ENCODE measurements around the gene GSDME. TPM values are rescaled to one million over a fixed set of nuclear protein-coding genes. Genes with fewer than 3 reads are reported as not detected.
A peak's percentile ranks its signal among the peaks of the same experiment; 100 is the strongest.
"Not testable (repeated sequence)": the region's sequence is repeated elsewhere in the genome, so short reads cannot be mapped to it uniquely, and the experiment has no call there.

GSDME gene
- total and polyA plus RNA-seq, 2 experiments from 2014 or later, result 35.1 to 48.1 TPM

GRCh38 chr7:24740871-24741270 lies 16.4 kb downstream of the GSDME start:
- no peak overlapping the region for H2AFZ ChIP-seq
- H3K9me3 ChIP-seq (ENCODE audit: low read depth), result no peaks in the 10 kb centered on the region
- no peaks in the 10 kb centered on the region for H3K27me3 ChIP-seq
- H3K79me2 ChIP-seq, result peaks cover 3% of the 10 kb centered on the region
- peaks cover 19% of the 10 kb centered on the region for H3K4me1 ChIP-seq (ENCODE audit: insufficient read depth)
- WGBS (ENCODE audit: low lambda C conversion rate, missing lambda C conversion rate), result 97% methylated on average over 9 of the region's 9 CpGs
- H4K20me1 ChIP-seq (ENCODE audit: insufficient read depth, poor library complexity, severe bottlenecking), result no peaks in the 10 kb centered on the region
- peak overlapping the region; percentile 97 for H3K27ac ChIP-seq
- H3K4me3 ChIP-seq, result no peak overlapping the region
- TF ChIP-seq EZH2 (IDR thresholded peaks at IDR 0.05; ENCODE audit: borderline replicate concordance), result no peak
- TF ChIP-seq EZH2phosphoT487 (IDR thresholded peaks at IDR 0.05; ENCODE audit: low read depth, severe bottlenecking, unreplicated experiment), result no peak
- TF ChIP-seq CTCF (IDR thresholded peaks at IDR 0.05; ENCODE audit: poor library complexity), result no peak
- no peaks in the 10 kb centered on the region for H3K36me3 ChIP-seq (replicated peaks; ENCODE audit: insufficient read depth, low read depth)
- no peak overlapping the region for H3K4me2 ChIP-seq
- DNase-seq (ENCODE audit: low spot score), result no peak
- H3K9me2 ChIP-seq (replicated peaks; ENCODE audit: insufficient read depth), result no peaks in the 10 kb centered on the region

GRCh38 chr7:24739306-24739705 lies 18.0 kb downstream of the GSDME start:
- Histone ChIP-seq H3K79me2 (peaks cover 5% of the 10 kb centered on the region), H3K36me3 (replicated peaks; ENCODE audit: insufficient read depth, low read depth) (no peaks in the 10 kb centered on the region), H3K4me3 (no peak overlapping the region), H3K9me2 (replicated peaks; ENCODE audit: insufficient read depth) (no peaks in the 10 kb centered on the region), H3K27me3 (no peaks in the 10 kb centered on the region), H4K20me1 (ENCODE audit: insufficient read depth, poor library complexity, severe bottlenecking) (no peaks in the 10 kb centered on the region), H3K4me1 (ENCODE audit: insufficient read depth) (peaks cover 15% of the 10 kb centered on the region), H3K27ac (peak overlapping the region; percentile 97), H3K9me3 (ENCODE audit: low read depth) (no peaks in the 10 kb centered on the region), H3K4me2 (no peak overlapping the region), H2AFZ (no peak overlapping the region)
- no peak for DNase-seq (ENCODE audit: low spot score)
- 91% methylated on average over 1 of the region's 1 CpG for WGBS (ENCODE audit: low lambda C conversion rate, missing lambda C conversion rate)
- TF ChIP-seq EZH2 (IDR thresholded peaks at IDR 0.05; ENCODE audit: borderline replicate concordance) (no peak), EZH2phosphoT487 (IDR thresholded peaks at IDR 0.05; ENCODE audit: low read depth, severe bottlenecking, unreplicated experiment) (no peak), CTCF (IDR thresholded peaks at IDR 0.05; ENCODE audit: poor library complexity) (no peak)

GRCh38 chr7:24738577-24738976 lies 18.7 kb downstream of the GSDME start:
- peak overlapping the region; percentile 97 for H3K27ac ChIP-seq
- TF ChIP-seq EZH2phosphoT487 (IDR thresholded peaks at IDR 0.05; ENCODE audit: low read depth, severe bottlenecking, unreplicated experiment) (no peak), CTCF (IDR thresholded peaks at IDR 0.05; ENCODE audit: poor library complexity) (no peak), EZH2 (IDR thresholded peaks at IDR 0.05; ENCODE audit: borderline replicate concordance) (no peak)
- WGBS (ENCODE audit: low lambda C conversion rate, missing lambda C conversion rate), result 96% methylated on average over 1 of the region's 1 CpG
- H3K4me2 ChIP-seq, result no peak overlapping the region
- no peaks in the 10 kb centered on the region for H4K20me1 ChIP-seq (ENCODE audit: insufficient read depth, poor library complexity, severe bottlenecking)
- H3K79me2 ChIP-seq, result peaks cover 5% of the 10 kb centered on the region
- H3K9me2 ChIP-seq (replicated peaks; ENCODE audit: insufficient read depth), result no peaks in the 10 kb centered on the region
- peaks cover 21% of the 10 kb centered on the region for H3K4me1 ChIP-seq (ENCODE audit: insufficient read depth)
- no peaks in the 10 kb centered on the region for H3K36me3 ChIP-seq (replicated peaks; ENCODE audit: insufficient read depth, low read depth)
- no peak for DNase-seq (ENCODE audit: low spot score)
- no peak overlapping the region for H3K4me3 ChIP-seq
- H3K27me3 ChIP-seq, result no peaks in the 10 kb centered on the region
- H2AFZ ChIP-seq, result no peak overlapping the region
- no peaks in the 10 kb centered on the region for H3K9me3 ChIP-seq (ENCODE audit: low read depth)

- TF ChIP-seq CTCF (IDR thresholded peaks at IDR 0.05; ENCODE audit: poor library complexity) (no peak), EZH2 (IDR thresholded peaks at IDR 0.05; ENCODE audit: borderline replicate concordance) (no peak), EZH2phosphoT487 (IDR thresholded peaks at IDR 0.05; ENCODE audit: low read depth, severe bottlenecking, unreplicated experiment) (no peak)
- H4K20me1 ChIP-seq (ENCODE audit: insufficient read depth, poor library complexity, severe bottlenecking), result no peaks in the 10 kb centered on the region
- no peak overlapping the region for H2AFZ ChIP-seq
- peaks cover 5% of the 10 kb centered on the region for H3K79me2 ChIP-seq
- no peaks in the 10 kb centered on the region for H3K9me2 ChIP-seq (replicated peaks; ENCODE audit: insufficient read depth)
- no peaks in the 10 kb centered on the region for H3K36me3 ChIP-seq (replicated peaks; ENCODE audit: insufficient read depth, low read depth)
- no peak for DNase-seq (ENCODE audit: low spot score)
- H3K4me3 ChIP-seq, result no peak overlapping the region
- 68% methylated on average over 1 of the region's 1 CpG for WGBS (ENCODE audit: low lambda C conversion rate, missing lambda C conversion rate)
- peaks cover 25% of the 10 kb centered on the region for H3K4me1 ChIP-seq (ENCODE audit: insufficient read depth)
- no peak overlapping the region for H3K4me2 ChIP-seq
- no peaks in the 10 kb centered on the region for H3K9me3 ChIP-seq (ENCODE audit: low read depth)
- H3K27ac ChIP-seq, result no peak overlapping the region
- H3K27me3 ChIP-seq, result no peaks in the 10 kb centered on the region
These were observed 20.0 kb downstream of the GSDME start for GRCh38 chr7:24737281-24737680.

GRCh38 chr7:24735594-24735993 lies 21.7 kb downstream of the GSDME start:
- not testable (repeated sequence) for H3K27ac ChIP-seq; H3K79me2 ChIP-seq; H3K9me2 ChIP-seq (replicated peaks; ENCODE audit: insufficient read depth); DNase-seq (ENCODE audit: low spot score); H3K4me3 ChIP-seq; H4K20me1 ChIP-seq (ENCODE audit: insufficient read depth, poor library complexity, severe bottlenecking); H3K36me3 ChIP-seq (replicated peaks; ENCODE audit: insufficient read depth, low read depth); H2AFZ ChIP-seq; H3K4me2 ChIP-seq; H3K9me3 ChIP-seq (ENCODE audit: low read depth); H3K27me3 ChIP-seq
- H3K4me1 ChIP-seq (ENCODE audit: insufficient read depth), result peaks cover 17% of the 10 kb centered on the region
- 98% methylated on average over 7 of the region's 7 CpGs for WGBS (ENCODE audit: low lambda C conversion rate, missing lambda C conversion rate)
